Activated B cell treated with CpG ODN at 0.5 μM for 24 hours (primary cell): ENCODE results near the gene PTGFRN. TPM values are rescaled to one million over a fixed set of nuclear protein-coding genes. Genes with fewer than 3 reads are reported as not detected.

ENCODE experiments used
- ATAC-seq: fragments of 200-7000 bp; cut with Tn5 transposase; one replicate; pipeline ENCODE4 v1.10.0; 2021; ENCODE audit warnings: low read depth, mild to moderate bottlenecking, moderate library complexity
- CTCF ChIA-PET: fragments of 350-600 bp; sonication (Branson Sonifier 250); formaldehyde crosslinking; loops from one replicate; lab custom pipeline; 2021; ENCODE audit warnings: antibody characterized with exemption; lab: Charles Lee
- POLR2A ChIA-PET: fragments of 350-600 bp; sonication (Branson Sonifier 250); formaldehyde crosslinking; loops from one replicate; lab custom pipeline; 2021; ENCODE audit warnings: antibody characterized with exemption; lab: Charles Lee
- DNase-seq: peaks from one replicate; pipeline ENCODE4 v3.0.0; 2022
- H3K27ac Mint-ChIP-seq: one replicate; pipeline ENCODE4 v1.8.0; 2020; ENCODE audit warnings: mixed read lengths
- H3K27me3 Mint-ChIP-seq: one replicate; pipeline ENCODE4 v1.8.0; 2021; ENCODE audit warnings: mixed read lengths
- H3K36me3 Mint-ChIP-seq: one replicate; pipeline ENCODE4 v1.8.0; 2021; ENCODE audit warnings: low read depth, mixed read lengths
- H3K4me1 Mint-ChIP-seq: one replicate; pipeline ENCODE4 v1.8.0; 2021; ENCODE audit warnings: mixed read lengths
- H3K4me3 Mint-ChIP-seq: one replicate; pipeline ENCODE4 v1.8.0; 2020; ENCODE audit warnings: mild to moderate bottlenecking, mixed read lengths
- H3K9me3 Mint-ChIP-seq: one replicate; pipeline ENCODE4 v1.8.0; 2020; ENCODE audit warnings: mixed read lengths
- intact Hi-C: fragments of 100-400 bp; cut with micrococcal nuclease; formaldehyde crosslinking; loops from one replicate; pipeline ENCODE4 v1.15.1; 2024
- total RNA-seq: library from RNA; stranded (reverse); gene quantifications from 2 replicates; pipeline ENCODE4 v1.2.3, GENCODE V29; 2022
- TF ChIP-seq, protein P1 (sequence below): fragments of 200-600 bp; IDR thresholded peaks from one replicate; pipeline ENCODE4 v1.8.0; 2022; ENCODE audit warnings: antibody characterized with exemption, mild to moderate bottlenecking

The PTGFRN gene
- total RNA-seq, 1 donor from 2014 or later = not detected

DNA sequence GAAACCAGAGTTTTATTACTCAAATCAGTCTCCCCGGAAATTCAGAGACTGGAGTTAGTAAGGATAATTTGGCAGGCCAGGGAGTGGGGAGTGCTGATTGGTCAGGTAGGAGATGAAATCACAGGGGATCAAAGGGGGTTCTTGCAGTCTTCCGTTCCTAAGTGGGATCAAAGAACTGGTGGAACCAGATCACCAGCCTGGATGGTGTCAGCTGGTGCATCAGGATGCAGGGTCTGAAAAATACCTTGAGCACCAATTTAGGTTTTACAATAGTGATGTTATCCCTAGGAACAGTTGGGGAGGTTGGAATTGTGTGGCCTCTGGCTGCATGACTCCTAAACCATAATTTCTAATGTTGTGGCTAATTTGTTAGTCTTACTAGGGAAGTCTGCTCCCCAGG lies 90.4 kb downstream of the PTGFRN start:
- intact Hi-C loops = no loop called here
- H3K4me3 Mint-ChIP-seq = no peak overlapping the region
- DNase-seq (no peak), ATAC-seq (no peak)
- no peaks in the 10 kb centered on the region for H3K36me3 Mint-ChIP-seq
- POLR2A ChIA-PET = no interaction called here
- no peaks in the 10 kb centered on the region for H3K27me3 Mint-ChIP-seq
- H3K9me3 Mint-ChIP-seq = no peaks in the 10 kb centered on the region
- CTCF ChIA-PET = no interaction called here
- no peak overlapping the region for H3K27ac Mint-ChIP-seq
- TF ChIP-seq, protein P1, sequence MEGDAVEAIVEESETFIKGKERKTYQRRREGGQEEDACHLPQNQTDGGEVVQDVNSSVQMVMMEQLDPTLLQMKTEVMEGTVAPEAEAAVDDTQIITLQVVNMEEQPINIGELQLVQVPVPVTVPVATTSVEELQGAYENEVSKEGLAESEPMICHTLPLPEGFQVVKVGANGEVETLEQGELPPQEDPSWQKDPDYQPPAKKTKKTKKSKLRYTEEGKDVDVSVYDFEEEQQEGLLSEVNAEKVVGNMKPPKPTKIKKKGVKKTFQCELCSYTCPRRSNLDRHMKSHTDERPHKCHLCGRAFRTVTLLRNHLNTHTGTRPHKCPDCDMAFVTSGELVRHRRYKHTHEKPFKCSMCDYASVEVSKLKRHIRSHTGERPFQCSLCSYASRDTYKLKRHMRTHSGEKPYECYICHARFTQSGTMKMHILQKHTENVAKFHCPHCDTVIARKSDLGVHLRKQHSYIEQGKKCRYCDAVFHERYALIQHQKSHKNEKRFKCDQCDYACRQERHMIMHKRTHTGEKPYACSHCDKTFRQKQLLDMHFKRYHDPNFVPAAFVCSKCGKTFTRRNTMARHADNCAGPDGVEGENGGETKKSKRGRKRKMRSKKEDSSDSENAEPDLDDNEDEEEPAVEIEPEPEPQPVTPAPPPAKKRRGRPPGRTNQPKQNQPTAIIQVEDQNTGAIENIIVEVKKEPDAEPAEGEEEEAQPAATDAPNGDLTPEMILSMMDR = no peak
- peaks cover 25% of the 10 kb centered on the region for H3K4me1 Mint-ChIP-seq

DNA sequence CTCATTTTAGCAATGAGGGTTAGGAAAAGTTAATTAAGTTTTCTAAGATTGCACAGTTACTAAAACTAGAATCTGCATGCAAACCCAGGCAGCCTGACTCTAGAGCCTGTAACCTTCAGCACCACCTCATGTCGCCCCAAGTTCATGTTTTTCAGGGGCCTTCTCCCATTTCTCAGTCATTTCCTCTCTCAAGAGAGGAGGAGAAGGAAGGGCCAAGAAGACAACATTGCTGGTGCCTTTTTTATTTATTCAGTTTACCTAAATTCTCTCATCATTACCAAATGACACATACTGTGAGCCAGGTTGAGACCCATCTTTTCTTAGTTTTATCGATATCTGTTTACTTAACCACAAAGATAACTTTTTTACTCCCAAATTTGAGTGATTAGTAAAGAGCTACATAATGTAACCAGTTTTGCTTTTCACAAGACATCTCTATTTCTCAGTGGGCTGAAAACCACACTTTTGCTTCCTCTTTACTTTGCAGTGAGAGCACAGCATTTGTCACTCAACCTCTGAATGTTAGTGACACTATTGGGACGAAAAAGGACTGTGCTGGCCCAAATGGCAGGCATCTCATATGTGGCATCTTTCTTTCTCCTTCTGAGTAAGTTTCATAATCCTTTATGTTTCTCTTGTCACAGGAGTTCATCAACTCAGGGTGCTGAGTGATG lies 91.7 kb downstream of the PTGFRN start, which contains the start of gene CD101:
TSS of gene CD101 (plus strand) at position 507 of the 674 bp plus-strand sequence. CDS start at position 565, 58 bp downstream.
- intact Hi-C loops = no loop called here
- no peaks in the 10 kb centered on the region for H3K36me3 Mint-ChIP-seq
- ATAC-seq (peak; percentile 47), DNase-seq (no peak)
- H3K4me3 Mint-ChIP-seq = peak within 1 kb of the TSS; percentile 36
- TF ChIP-seq, protein P1 = no peak
- ChIA-PET POLR2A (no interaction called here), CTCF (no interaction called here)
- no peaks in the 10 kb centered on the region for H3K27me3 Mint-ChIP-seq
- H3K9me3 Mint-ChIP-seq = no peaks in the 10 kb centered on the region
- peaks cover 25% of the 10 kb centered on the region for H3K4me1 Mint-ChIP-seq
- H3K27ac Mint-ChIP-seq = peak within 1 kb of the TSS; percentile 25

DNA sequence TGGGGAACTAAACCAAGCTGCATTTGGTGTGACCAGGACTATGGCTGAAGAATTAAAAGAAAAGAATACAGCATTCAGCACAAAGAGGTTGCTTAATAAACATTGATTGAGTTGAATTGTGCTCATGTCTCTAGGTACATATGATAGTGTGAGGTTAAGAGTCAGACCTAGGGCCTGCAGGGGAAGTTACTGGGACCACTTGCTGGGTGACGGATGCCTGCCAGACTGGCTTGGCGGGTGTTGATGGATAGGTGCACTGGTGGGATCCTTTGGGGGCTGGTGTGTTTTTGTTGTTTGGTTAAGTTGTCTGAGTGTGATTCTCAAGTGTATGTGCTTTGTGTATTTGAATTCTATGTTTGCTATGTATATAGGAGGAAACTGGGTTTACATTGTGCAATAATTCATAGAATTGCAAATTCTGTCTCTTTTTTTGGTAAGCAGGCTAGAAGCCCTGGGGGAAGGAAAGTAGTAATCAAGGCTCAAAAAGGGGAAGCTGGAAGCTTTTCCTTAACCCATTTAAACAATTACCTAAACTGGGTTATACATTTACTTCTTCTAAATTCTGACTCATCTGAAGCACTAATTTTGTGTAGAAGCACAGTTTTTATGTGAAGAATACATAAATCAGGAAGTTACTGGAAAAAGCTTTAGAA lies 93.6 kb downstream of the PTGFRN start:
- CTCF ChIA-PET = no interaction called here
- DNase-seq = no peak
- Mint-ChIP-seq H3K27ac (no peak overlapping the region), H3K4me3 (no peak overlapping the region), H3K4me1 (peaks cover 25% of the 10 kb centered on the region), H3K36me3 (no peaks in the 10 kb centered on the region), H3K9me3 (no peaks in the 10 kb centered on the region), H3K27me3 (no peaks in the 10 kb centered on the region)
- no peak for ATAC-seq
- POLR2A ChIA-PET = no interaction called here
- TF ChIP-seq, protein P1 = no peak
- intact Hi-C loops = no loop called here

DNA sequence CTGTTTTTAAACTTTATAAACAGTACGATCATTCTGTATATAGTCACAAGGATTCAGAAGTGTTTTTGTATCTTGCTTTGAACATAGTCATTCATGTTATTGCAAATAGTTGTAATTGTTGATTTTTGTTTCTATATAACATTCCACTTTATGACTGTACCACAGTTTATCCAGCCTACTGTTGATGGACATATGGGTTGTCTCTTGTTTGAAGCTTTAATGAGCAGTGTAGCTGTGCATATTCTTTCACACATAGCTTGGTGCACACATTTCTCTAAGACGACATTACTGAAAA lies 98.0 kb downstream of the PTGFRN start:
- Mint-ChIP-seq H3K36me3 (no peaks in the 10 kb centered on the region), H3K27ac (no peak overlapping the region), H3K27me3 (peaks cover 2% of the 10 kb centered on the region), H3K4me3 (no peak overlapping the region), H3K9me3 (no peaks in the 10 kb centered on the region), H3K4me1 (peaks cover 7% of the 10 kb centered on the region)
- intact Hi-C loops = no loop called here
- ChIA-PET POLR2A (no interaction called here), CTCF (no interaction called here)
- no peak for DNase-seq
- TF ChIP-seq, protein P1 = no peak
- no peak for ATAC-seq

DNA sequence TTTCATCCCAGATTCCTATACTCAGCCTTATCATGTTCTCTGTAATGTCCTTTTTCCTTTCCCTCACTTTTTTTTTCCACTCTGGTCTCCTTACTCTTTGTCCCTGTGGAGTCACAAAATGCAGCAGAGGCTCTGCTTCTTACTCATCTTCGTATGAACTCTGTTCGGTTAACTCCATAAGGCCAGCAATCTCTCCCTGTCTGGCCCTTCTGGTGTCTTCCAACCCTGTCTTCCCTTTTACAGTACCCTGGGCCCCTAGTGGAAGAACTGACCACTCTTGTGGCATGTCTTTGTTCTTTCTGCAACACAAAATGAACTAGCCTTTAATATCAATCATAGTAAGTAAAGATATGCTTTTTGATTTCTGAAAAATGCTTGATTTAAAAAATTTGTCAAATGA lies 98.9 kb downstream of the PTGFRN start:
- no peak for DNase-seq
- ATAC-seq = no peak
- POLR2A ChIA-PET = no interaction called here
- intact Hi-C loops = no loop called here
- peaks cover under 1% of the 10 kb centered on the region for H3K4me1 Mint-ChIP-seq
- CTCF ChIA-PET = no interaction called here
- H3K9me3 Mint-ChIP-seq = no peaks in the 10 kb centered on the region
- no peaks in the 10 kb centered on the region for H3K36me3 Mint-ChIP-seq
- no peak overlapping the region for H3K4me3 Mint-ChIP-seq
- H3K27me3 Mint-ChIP-seq = peaks cover 2% of the 10 kb centered on the region
- no peak overlapping the region for H3K27ac Mint-ChIP-seq
- TF ChIP-seq, protein P1 = no peak
